Spinal cord (tissue), 10 donors: ENCODE results near the gene CRABP1. TPM values are rescaled to one million over a fixed set of nuclear protein-coding genes. Genes with fewer than 3 reads are reported as not detected.

Experiments
- DNase-seq, 6 donors: peaks; one replicate each; pipeline versions ENCODE4 v3.0.0 to v3.0.0-alpha.2; 2013 to 2015; ENCODE audit warnings: low spot score in 6 of 6, low read depth in 4 of 6
- H3K27ac ChIP-seq: one replicate; pipeline ENCODE4 v1.5.1; 2013; ENCODE audit warnings: low read depth, low read length, control low read depth
- H3K27me3 ChIP-seq: one replicate; pipeline ENCODE4 v1.6.1; 2013; ENCODE audit warnings: low read length; ENCODE audit not compliant: control insufficient read depth, insufficient read depth
- H3K36me3 ChIP-seq: one replicate; pipeline ENCODE4 v1.6.1; 2013; ENCODE audit warnings: low read length; ENCODE audit not compliant: control insufficient read depth, insufficient read depth
- H3K4me1 ChIP-seq: one replicate; pipeline ENCODE4 v1.6.1; 2013; ENCODE audit warnings: low read length; ENCODE audit not compliant: control insufficient read depth, insufficient read depth
- H3K4me3 ChIP-seq: one replicate; pipeline ENCODE4 v1.5.1; 2013; ENCODE audit warnings: low read depth, low read length, control low read depth
- H3K9me3 ChIP-seq: one replicate; pipeline ENCODE4 v1.6.1; 2013; ENCODE audit warnings: low read length; ENCODE audit not compliant: control insufficient read depth, insufficient read depth
- WGBS: methylation state at CpG from one replicate; pipeline ENCODE4 v1.1.5; 2013; ENCODE audit warnings: missing lambda C conversion rate; ENCODE audit not compliant: insufficient coverage; 5-methylcytosine and 5-hydroxymethylcytosine counted together
- polyA plus RNA-seq, 2 donors: library from polyadenylated mRNA; unstranded; fragments of 120-200 nt; gene quantifications; one replicate each; pipeline ENCODE4 v1.2.1, GENCODE V29; 2013; ENCODE audit not compliant: insufficient read length in 2 of 2
- small RNA-seq: library from RNA; depleted of rRNA; stranded (forward); fragments of <200 nt; gene quantifications from one replicate; pipeline ENCODE3, GENCODE V24; 2014; ENCODE audit warnings: low replicate concordance
- total RNA-seq, 2 donors: library from RNA; depleted of rRNA in 1 of 2; stranded (reverse); fragments of 120-200 nt in 1 of 2; fragments of >200 nt in 1 of 2; gene quantifications; one replicate each; pipeline versions ENCODE4 v1.2.3 to v1.2.4, GENCODE V29; 2013 to 2014
- donor health status: healthy.

CRABP1 gene
- total and polyA plus RNA-seq, 4 donors, result 113 to 1,461 (median 433) TPM

GRCh38 chr15:78394026-78394425 lies 53.9 kb downstream of the CRABP1 start:
- peaks cover 18% of the 10 kb centered on the region for H3K4me1 ChIP-seq
- no peak overlapping the region for H3K27ac ChIP-seq
- H3K36me3 ChIP-seq, result no peaks in the 10 kb centered on the region
- H3K9me3 ChIP-seq, result no peaks in the 10 kb centered on the region
- WGBS, result 81% methylated on average over 2 of the region's 3 CpGs
- no peak for DNase-seq
- H3K4me3 ChIP-seq, result no peak overlapping the region
- peaks cover 3% of the 10 kb centered on the region for H3K27me3 ChIP-seq

DNA sequence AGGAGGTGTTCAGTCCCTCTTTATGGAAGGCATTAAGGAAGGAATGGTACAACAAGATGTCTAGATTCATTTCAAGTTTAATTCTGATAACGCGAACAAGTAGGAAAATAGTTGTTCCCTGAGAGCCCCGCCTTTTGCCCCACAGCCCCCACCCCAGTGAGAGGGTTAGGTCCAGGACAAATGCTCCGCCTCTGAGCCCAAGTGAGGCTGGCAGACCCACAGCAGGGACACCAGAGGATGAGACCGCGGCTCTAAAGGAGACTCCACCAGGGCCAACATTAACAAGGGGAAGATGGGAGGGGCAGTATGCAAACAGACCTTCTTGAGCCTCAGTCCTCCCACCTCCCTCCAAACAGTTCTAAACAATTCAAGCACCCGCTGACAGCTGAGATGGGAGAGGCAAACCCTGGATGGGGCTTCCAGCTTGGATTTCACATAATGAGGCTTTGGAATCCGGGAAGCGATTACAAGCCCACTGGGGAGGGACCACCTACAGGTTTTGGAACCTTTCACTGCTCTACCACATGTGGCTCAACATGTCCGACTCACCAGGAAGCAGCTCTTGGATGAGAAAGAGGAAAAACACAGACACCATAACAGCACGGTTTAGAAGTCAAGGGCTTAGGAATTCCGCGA lies 54.9 kb downstream of the CRABP1 start:
- WGBS, result 56% methylated on average over 7 of the region's 13 CpGs
- Histone ChIP-seq H3K4me1 (peaks cover 15% of the 10 kb centered on the region), H3K27ac (peak overlapping the region; percentile 34), H3K27me3 (peaks cover 2% of the 10 kb centered on the region), H3K9me3 (no peaks in the 10 kb centered on the region), H3K36me3 (no peaks in the 10 kb centered on the region), H3K4me3 (no peak overlapping the region)
- peak in 2 of 6 donors; percentile 56 to 76 for DNase-seq

DNA sequence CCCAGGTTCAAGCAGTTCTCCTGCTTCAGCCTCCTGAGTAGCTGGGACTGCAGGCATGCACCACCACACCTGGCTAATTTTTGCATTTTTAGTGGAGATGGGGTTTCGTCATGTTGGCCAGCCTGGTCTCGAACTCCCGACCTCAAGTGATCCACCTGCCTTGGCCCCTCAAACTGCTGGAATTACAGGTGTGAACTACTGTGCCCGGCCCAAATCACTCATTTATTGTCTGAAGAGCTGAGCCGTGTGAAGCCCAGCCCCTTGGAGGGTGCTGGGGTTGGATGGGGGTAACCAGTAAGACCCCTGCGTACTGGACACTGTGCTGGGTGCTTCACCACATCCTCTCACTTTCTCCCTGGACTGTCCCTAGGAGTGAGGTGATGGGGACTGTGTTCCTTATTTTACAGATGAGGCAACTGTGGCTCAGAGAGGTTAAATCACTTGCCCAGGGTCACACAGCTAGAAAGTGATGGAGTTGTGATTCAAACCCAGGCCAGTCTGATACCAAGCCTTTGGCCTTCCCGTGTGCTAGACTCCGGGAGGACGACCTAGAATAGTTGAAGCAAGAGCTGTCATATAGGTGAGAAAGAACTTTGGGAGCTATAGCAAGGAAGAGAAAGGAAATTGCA lies 56.1 kb downstream of the CRABP1 start:
- Histone ChIP-seq H3K27ac (no peak overlapping the region), H3K4me3 (no peak overlapping the region), H3K9me3 (no peaks in the 10 kb centered on the region), H3K27me3 (peaks cover 2% of the 10 kb centered on the region), H3K4me1 (peaks cover 15% of the 10 kb centered on the region), H3K36me3 (no peaks in the 10 kb centered on the region)
- 94% methylated on average over 7 of the region's 9 CpGs for WGBS
- DNase-seq, result no peak

DNA sequence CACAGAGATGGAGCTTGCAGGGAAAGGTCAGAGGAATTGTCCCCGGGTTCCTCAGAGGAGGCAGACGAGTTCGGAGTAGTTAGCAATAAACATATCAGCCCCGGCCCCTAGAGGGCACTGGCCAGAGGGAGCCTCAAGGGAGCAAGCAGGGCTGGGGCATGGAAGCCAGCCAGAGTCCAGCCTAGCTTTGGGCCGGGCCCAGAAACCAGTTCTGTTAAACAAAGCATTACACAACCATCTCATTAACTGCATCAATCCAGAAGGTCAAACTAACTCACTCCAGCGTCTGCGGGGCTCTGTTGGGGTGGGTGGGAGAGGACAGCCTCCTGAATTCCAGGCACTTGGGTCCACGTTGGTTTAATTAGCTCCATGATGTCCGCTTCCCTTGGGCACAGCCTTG lies 56.8 kb downstream of the CRABP1 start:
- H3K36me3 ChIP-seq, result no peaks in the 10 kb centered on the region
- peak overlapping the region; percentile 43 for H3K27ac ChIP-seq
- 70% methylated on average over 5 of the region's 9 CpGs for WGBS
- H3K4me3 ChIP-seq, result no peak overlapping the region
- peaks cover 2% of the 10 kb centered on the region for H3K27me3 ChIP-seq
- H3K4me1 ChIP-seq, result peaks cover 15% of the 10 kb centered on the region
- peak in 1 of 6 donors; percentile 60 for DNase-seq
- no peaks in the 10 kb centered on the region for H3K9me3 ChIP-seq

GRCh38 chr15:78397382-78397781 lies 57.2 kb downstream of the CRABP1 start:
- peaks cover 2% of the 10 kb centered on the region for H3K27me3 ChIP-seq
- 90% methylated on average over 2 of the region's 2 CpGs for whole genome bisulfite sequencing
- H3K4me3 ChIP-seq, result no peak overlapping the region
- peak overlapping the region; percentile 43 for H3K27ac ChIP-seq
- no peaks in the 10 kb centered on the region for H3K9me3 ChIP-seq
- DNase-seq, result no peak
- H3K36me3 ChIP-seq, result no peaks in the 10 kb centered on the region
- H3K4me1 ChIP-seq, result peaks cover 15% of the 10 kb centered on the region

Small RNAs within 50 kb of the gene (small RNA-seq; reads per million reads assigned to genes)
- not detected for gene AC090607.5

Other genes with a start within 250 kb of the CRABP1 start
- gene SH2D7, start 247.8 kb upstream of the CRABP1 start, total RNA-seq, result not detected
- gene SH2D7, start 247.8 kb upstream of the CRABP1 start, polyA plus RNA-seq, result 1 to 10 TPM in 1 of 2 donors, under 1 TPM in 1; 0.92 to 1.9 TPM
- 10 to 100 TPM; 18.2 to 18.4 TPM for gene CIB2, start 208.9 kb upstream of the CRABP1 start, total RNA-seq
- gene CIB2, start 208.9 kb upstream of the CRABP1 start, polyA plus RNA-seq, result 10 to 100 TPM; 74.6 to 81.4 TPM
- 10 to 100 TPM; 47.1 to 98.7 TPM for gene IDH3A, start 191.0 kb upstream of the CRABP1 start, total RNA-seq
- gene IDH3A, start 191.0 kb upstream of the CRABP1 start, polyA plus RNA-seq, result 100 to 1,000 TPM in 1 of 2 donors, 10 to 100 TPM in 1; 93.7 to 104 TPM
- gene ACSBG1, start 105.8 kb upstream of the CRABP1 start, total RNA-seq, result 10 to 100 TPM; 11.6 to 43.3 TPM
- gene ACSBG1, start 105.8 kb upstream of the CRABP1 start, polyA plus RNA-seq, result 10 to 100 TPM; 43.0 to 44.2 TPM
- gene DNAJA4, start 75.8 kb upstream of the CRABP1 start, total RNA-seq, result 10 to 100 TPM; 21.7 to 62.1 TPM
- gene DNAJA4, start 75.8 kb upstream of the CRABP1 start, polyA plus RNA-seq, result 10 to 100 TPM; 64.2 to 72.7 TPM
- gene SKIC8, start 40.7 kb upstream of the CRABP1 start, total RNA-seq, result 10 to 100 TPM; 71.8 to 89.6 TPM
- 100 to 1,000 TPM in 1 of 2 donors, 10 to 100 TPM in 1; 97.9 to 104 TPM for gene SKIC8, start 40.7 kb upstream of the CRABP1 start, polyA plus RNA-seq
- gene IREB2, start 97.9 kb downstream of the CRABP1 start, total RNA-seq, result 10 to 100 TPM; 36.1 to 62.4 TPM
- 10 to 100 TPM; 33.6 to 40.6 TPM for gene IREB2, start 97.9 kb downstream of the CRABP1 start, polyA plus RNA-seq
- 1 to 10 TPM; 3.1 to 5.4 TPM for gene HYKK, start 167.2 kb downstream of the CRABP1 start, total RNA-seq
- gene HYKK, start 167.2 kb downstream of the CRABP1 start, polyA plus RNA-seq, result 1 to 10 TPM; 2.5 to 2.6 TPM
- 100 to 1,000 TPM; 168 to 201 TPM for gene PSMA4, start 200.1 kb downstream of the CRABP1 start, total RNA-seq
- gene PSMA4, start 200.1 kb downstream of the CRABP1 start, polyA plus RNA-seq, result 100 to 1,000 TPM; 177 to 188 TPM
- gene CHRNA5, start 225.2 kb downstream of the CRABP1 start, total RNA-seq, result 1 to 10 TPM in 1 of 2 donors, under 1 TPM in 1; 0.99 to 1.7 TPM
- 1 to 10 TPM; 2.6 to 2.9 TPM for gene CHRNA5, start 225.2 kb downstream of the CRABP1 start, polyA plus RNA-seq